ENCODE results near the gene LIPT1.
A peak's percentile ranks its signal among the peaks of the same experiment; 100 is the strongest.
"Not testable (repeated sequence)": the region's sequence is repeated elsewhere in the genome, so short reads cannot be mapped to it uniquely, and the experiment has no call there.

The LIPT1 gene

DNA sequence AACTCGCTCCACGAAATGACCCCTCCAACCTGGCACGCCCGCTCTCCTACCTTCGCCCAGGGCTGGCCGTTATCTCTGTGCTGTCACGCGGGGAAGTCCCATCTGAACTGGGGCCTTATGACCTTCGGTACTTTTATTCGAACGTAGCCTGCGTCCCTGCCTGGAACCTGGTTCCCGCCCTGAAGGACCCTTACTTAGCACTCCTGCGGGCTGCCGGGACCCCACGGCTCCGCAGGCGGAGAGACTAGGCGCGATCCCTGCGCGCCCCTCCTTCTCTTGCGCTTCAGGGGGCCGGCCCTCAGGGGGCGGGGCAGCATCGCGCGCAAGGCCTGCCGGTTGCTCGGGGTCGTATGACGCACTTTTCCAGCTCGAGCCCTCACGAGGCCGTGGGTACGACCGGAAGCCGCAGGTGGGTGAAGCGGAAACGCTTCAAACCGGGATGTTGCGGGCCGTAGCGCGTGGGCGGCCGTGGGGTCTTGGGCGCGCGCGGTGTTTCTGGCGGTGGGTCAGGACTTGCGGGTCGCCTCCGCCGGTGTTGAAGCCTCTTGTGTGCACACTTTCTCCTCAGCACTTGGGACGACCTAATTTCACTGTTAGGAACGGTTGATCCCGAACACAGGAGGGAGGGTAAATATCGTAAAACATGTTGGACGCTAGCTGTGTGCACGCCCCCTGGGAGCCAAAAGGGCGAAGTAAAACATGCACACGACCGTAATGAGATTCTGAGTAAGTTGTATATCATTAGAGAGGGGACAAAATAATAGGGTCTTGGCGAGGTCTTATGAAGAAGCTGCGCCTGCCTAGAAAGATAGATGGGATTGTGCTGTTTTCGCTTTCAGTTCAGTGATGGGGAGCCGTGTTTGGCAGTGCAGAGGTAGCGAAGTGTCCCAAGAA, at the start of gene LIPT1, which contains the start of gene TSGA10:
Gene LIPT1, plus strand, starts transcription at position 325 of the 894 bp plus-strand sequence. CDS start 6,991 bp downstream, outside the sequence.
Gene TSGA10, minus strand, starts transcription at position 300 of the 894 bp plus-strand sequence. CDS start 45,503 bp downstream, outside the sequence.
- DNase-seq: peak; percentile 90

DNA sequence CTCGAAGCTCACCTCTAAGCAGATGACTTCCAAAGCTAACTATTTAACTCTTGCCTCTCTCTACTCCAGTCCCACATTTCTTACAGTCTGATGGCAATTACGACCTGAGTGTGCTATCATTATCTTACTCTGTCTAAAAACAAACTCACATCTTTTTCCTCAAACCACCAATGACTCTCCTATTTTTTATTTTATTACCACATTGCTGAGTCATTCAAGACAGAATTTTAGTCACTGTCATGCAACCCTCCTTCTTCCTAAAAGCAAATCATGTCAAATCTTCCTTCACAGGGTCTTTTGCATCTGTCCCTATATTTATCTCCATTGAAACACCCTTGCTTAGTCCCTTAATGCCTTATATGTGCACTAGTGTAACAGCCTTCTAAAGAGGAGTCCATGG, 47.9 kb upstream of the LIPT1 start:
- no peak for DNase-seq

DNA sequence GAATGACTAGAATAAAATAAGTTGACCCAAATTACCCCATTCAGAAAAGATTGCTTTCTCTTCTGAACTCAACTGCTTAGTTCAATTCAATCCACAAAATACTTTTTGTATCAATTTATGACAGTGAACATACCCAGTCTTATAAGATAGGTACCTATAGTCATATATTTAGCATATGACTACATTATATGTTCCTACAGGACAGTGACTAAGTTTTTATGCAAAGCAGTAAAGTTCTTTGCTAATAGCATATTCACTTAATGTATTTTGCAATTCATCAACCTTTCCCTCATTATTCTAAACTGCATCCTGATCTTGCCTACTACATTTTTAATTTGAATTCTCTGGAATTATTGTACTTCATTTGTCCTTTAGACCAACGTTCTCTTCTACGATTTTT, 43.5 kb upstream of the LIPT1 start:
- no peak for DNase-seq

DNA sequence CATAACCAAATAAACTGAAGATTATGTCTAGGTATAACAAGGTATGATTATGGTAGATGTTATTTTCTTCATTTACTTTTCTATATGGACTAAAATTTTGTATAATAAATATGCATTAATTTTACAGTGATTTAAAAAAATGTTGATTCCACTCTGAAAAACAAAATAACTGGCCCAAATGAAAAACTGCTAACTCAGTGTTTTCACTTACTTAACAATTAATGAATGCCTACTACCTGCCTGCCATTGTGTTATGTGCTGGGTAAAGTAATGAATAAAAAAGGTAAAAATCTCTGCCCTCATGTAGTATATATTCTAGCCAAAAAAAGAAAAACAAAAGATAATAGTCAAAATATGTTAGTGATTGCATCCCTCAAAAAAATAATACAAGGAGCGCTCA, 42.8 kb upstream of the LIPT1 start:
- no peak for DNase-seq

DNA sequence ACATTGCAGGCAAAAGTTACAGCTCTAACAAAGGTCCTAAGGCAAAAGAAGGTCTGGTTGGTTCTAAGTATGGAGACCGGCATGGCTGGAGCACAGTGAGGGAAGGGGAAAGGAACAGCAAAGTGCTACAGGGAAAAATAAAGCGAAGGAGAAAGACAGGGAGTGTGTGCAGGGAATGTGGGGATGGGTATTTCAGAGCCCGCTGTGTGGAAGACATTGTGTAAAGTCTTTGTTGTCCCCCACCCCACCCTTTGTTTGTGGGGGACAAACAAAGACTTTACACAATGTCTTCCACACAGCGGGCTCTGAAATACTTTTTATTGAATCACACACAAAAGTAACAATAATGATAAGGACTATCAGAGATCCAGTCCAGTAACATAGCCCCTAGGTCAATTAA, 42.1 kb upstream of the LIPT1 start:
- DNase-seq: no peak

DNA sequence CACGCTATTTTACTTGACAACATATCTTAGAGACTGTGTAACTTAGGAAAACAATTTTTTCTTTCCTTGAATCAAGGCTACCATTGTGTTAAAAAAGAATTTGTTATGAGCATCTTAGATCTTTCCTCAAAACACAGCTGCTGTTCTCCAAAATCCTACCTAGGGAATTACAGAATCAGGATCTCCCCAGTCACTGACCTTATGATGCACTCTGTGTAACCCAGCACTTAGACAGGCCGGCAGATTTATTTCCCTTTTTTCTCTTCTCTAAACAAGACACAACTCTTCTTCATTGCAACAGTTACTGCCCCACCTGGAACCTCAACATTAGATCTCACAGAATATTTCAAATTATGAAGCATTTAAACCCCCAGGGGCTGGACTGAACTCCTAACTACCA, 26.8 kb upstream of the LIPT1 start:
- DNase-seq: no peak

DNA sequence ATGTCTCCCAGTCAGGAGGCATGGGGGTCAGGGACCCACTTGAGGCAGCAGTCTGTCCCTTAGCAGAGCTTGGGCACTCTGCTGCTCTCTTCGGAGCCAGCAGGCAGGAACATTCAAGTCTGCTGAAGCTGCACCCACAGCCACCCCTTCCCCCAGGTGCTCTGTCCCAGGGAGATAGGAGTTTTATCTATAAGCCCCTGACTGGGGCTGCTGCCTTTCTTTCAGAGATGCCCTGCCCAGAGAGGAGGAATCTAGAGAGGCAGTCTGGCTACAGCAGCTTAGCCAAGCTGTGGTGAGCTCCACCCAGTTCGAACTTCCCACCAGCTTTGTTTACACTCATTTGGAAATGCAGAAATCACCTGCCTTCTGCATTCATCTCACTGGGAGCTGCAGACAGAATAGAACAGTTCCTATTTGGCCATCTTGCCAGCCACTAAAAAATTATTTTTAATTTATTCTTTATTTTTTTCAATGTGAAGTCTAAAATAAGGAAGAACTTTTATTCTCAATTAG, 19.7 kb upstream of the LIPT1 start:
- DNase-seq: not testable (repeated sequence)

DNA sequence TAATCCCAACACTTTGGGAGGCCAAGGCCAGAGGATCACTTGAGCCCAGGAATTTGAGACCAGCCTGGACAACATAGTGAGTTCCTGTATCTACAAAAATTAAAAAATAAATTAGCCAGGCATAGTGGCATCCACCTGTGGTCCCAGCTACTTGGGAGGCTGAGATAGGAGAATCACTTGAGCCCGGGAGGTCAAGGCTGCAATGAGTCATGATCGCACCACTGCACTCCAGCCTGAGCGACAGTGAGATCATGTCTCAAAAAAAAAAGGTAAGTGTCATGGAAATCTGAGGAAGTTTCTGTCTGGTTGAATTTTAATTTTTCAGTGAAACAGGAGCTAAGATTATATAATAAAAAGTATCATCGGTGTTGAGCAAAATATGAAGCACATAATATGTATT, 15.8 kb upstream of the LIPT1 start:
- DNase-seq: no peak

DNA sequence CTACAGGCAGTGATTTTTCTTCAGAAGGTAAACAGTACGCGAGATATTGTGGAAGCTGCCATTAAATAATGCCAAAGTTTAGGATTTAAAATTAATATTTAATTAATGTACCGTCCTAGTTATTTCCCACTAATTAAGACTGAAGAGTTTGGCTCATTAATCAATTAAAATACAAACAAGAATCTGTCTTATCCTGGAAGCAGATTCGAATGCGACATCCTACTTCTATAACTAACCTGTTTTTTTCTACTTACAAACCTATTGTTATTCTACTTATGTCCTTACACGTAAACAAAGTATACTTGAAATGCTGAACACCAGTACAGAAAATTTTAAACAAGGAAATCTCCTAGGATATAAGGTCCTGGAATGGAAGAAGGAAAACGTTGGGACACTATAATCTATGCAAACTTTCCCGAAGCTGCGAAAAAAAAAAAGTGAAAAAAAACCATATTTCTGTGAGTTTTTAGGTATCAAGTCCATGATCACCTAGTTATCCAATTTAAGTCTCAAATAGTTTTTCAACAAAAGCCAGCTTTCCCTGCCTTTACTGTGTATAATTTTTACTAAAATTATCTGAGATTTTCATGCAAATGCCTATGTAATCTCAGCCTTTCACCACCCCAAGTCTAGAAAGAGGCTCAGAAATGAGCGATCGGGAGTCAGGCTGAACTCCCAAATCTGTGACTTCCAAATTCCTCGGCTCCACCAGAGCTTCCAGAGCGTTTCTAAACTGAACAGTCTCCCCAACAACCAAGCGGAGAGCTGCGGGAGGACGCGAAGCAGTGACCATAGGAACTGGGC, 14.5 kb upstream of the LIPT1 start:
- DNase-seq: no peak

DNA sequence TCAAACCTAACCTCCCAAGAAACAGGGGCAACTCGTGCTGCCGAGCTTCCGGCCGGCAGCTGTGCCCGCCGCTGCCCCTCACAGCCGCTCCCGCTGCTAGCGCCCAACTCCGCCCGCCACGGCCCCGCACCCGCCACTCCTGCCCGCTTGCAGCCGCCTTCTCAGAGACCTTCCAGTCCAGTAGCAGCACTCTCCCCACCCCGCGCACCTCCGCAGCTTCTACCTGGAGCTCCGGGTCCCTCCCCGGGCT, 14.0 kb upstream of the LIPT1 start:
- DNase-seq: no peak

DNA sequence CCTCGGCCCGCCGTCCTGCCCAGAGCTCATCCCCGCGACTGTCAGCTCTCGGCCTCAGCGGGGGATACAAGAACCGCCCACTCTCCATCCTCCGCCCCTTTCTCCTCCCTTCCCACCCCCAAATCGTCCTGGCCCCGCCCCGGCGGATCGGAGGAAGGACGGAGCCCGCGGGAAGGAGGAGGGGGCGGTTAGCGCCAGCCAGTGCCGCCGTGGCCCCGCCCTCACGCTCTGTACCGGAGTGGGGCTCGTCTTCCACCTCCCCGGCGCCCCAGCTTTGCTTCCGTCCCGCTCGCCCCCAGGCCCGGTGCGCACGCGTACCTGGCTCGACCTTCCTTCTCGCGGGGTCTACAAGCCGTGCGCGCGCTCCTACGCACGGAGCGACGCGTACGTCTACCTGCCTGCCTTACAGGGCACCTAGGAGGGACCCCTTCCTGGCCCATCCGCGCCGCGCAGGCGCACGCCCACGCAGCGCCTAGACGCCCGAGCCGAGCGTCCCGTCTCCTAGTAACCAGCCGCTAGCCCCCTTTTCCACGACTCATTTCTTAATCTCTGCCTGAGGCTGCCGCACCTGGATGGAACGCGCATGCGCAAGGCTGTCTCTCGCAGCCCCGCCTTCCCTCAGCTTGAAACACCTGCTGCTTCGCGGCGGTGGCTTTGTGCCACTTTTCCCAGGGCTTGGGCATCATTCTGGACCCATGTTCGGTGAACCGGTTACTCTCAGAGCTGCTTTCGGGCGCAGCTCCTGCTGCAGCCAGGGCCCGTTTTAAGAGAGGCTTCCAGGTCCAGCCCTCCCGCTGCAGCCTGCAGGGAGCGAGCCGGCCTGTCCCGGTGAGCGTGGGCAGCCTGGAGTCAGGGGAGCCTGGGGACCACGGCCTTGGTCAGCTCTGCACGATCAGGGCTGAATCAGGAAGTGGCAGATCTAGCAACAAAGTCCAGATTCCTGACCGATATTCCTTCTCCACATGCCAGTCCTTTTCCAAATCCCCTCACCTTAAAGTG, 13.4 kb upstream of the LIPT1 start, which contains the start of gene C2orf15:
Gene C2orf15, plus strand, starts transcription at position 598 of the 999 bp plus-strand sequence. CDS start 8,852 bp downstream, outside the sequence.
- DNase-seq: peak; percentile 98

DNA sequence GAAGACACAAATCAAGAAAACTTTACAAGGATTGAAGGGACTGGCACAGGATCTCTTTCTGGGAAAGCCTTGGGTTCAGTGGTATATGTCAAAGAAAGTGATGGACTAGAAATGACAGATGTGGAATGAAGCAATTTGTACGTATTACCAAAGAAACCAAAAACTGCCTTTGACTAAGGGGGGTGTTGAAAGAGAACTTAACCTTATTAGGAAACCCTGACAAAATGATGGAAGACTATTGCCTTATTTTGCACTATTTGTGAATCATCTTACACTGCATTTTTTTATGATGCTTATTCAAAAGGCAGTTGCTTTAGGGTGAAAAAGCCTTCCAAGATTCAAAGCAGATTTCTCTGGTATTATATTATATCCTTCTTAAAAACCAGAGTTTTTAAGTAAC, 4.1 kb upstream of the LIPT1 start:
- no peak for DNase-seq

DNA sequence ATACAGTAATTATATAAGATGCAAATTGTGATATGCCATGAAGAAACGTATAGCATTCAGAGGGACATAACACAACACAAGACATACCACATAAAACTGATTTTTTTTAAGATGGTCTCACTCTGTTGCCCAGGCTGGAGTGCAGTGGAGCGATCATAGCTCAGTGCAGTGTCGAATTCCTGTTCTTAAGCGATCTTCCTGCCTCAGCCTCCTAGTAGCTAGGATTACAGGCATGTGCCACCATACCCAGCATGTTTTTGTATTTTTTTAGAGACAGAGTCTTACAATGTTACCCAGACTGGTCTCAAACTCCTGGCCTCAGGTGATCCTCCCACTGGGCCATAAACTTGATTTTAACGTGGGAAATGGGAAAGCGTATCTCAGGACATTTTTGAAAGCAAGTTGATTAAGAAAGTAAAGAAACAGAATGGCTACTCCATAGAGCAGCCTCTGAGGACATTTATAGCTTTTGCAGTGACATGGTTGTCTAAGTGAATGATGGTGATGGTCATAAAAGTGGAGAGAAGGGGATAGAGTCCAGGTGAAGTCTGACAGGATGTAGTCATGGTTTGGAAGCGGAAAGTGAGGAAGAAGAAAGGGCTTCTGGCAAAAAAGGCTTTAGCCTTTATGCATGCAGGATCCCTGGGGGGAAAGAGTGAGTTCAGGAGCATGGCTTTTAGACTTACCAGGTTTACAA, 2.4 kb upstream of the LIPT1 start:
- DNase-seq: no peak

DNA sequence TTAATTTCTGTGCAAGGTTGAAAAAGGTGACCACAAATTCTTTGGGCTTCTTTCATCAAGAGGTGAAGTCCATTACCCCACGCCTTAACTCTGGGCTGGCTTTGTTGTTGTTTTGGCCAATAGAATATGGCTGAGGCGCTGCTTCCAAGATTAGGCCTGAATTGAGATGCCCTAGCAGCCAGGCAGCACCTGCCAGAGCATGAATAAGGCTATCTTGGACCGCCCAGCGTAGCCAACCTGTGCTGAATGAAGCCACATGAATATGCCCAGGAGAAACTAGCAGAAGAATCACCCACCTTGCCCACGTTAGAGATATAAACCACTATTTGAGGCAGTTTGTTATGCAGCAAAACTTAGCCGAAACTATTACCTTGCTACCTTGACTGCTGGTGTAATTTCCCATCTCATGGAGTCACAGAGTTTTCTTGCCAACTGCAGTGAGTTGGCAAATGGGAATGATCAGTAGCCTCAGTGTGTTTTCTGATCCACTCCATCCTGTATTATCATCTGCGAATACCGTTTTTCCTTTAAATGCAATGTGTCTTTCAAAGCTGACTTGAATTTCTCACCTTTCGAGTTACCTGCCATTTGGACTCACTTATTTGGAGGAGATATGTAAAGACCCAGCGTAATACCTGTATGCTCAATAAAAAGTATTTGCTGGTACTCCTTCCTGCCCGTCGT, 704 bp upstream of the LIPT1 start:
- no peak for DNase-seq

DNA sequence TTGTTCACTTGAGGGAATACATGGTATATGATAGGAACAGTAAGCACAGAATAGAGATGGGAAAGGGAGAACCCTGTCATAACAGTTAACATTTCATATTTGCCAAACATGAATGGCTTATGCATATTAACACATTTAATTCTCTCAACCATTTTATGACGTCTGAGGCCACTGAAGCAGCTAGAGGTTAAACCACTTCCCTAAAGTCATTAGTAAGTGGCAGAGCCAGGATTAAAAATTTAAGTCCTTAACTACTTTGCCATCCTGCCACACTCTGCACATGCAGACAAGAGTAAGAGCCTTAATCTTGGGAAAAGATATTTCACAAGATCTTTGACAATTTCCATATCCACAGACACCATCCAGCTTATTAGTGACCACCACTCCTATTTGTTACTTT, 2.1 kb downstream of the LIPT1 start:
- no peak for DNase-seq

DNA sequence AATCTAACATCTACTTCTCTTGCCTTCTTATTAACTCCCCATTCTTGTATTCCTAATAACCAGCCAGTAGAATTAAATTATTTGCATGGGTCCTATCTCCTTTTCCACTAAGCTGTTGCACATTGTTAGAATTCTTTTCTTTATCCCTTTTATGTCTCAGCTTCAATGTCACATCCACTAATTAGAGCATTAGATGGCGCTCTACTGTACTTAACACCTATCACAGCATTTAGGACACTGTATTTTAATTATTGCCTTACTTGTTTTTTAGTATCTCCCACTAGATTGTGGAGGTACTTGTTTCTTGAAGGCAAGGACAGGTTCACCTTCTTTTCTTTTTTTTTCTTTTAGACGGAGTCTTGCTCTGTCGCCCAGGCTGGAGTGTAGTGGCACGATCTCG, 3.8 kb downstream of the LIPT1 start:
- no peak for DNase-seq

DNA sequence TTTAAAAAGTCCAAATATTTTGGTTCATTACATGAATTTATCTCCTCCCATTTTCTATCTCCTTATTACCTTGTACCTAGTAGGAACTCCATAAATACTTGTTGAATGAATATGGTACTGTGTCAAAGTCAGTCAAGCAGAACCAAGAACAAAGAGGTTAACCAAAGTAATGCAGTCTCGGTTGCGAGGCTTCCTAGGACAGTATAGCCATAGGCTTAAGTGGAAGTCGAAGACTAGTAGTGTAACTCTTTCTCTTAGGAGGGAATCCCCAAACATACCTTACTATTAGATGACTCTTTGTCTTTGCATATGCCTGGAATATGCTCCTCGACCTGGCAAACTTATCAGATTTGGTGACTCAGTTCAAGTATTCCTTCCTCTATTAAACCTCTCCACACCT, 4.8 kb downstream of the LIPT1 start:
- DNase-seq: no peak

DNA sequence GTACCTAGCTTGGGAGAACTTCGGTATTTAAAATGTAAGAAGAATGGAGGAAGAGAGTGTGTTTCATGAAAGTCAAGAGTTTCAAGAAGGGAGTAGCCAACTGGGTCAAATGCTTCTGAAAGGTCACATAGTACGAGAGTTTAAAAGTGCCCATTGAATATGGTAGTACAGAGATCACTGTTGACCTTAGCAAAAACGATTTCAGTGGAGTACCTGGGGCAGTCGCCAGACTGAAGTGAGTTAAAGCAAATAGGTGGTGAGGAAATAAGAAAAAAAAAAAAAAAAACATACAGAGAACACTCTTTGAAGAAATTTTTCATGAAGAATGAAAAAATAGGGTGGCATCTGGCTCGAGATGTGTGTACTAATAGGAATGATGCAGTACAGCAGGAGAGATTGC, 11.5 kb downstream of the LIPT1 start:
- DNase-seq: no peak

DNA sequence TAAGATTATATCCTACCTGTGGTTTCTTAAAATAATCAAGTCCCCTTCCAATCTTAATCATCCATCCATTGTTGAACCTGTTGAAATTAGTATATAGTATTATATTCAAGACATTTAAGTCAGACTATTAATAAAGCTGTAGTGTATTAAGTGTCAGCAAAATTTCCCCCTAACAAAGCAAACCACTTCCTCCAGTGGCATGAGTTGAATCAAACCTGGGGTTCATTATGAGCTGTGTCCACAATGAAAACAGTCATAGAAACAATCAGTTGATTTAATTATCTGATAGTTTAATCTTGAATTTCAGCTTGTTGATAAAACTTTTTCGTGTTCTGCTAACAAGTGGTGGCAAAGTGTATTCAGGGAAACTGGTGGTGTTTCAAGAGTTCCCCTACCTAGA, 14.8 kb downstream of the LIPT1 start:
- no peak for DNase-seq

DNA sequence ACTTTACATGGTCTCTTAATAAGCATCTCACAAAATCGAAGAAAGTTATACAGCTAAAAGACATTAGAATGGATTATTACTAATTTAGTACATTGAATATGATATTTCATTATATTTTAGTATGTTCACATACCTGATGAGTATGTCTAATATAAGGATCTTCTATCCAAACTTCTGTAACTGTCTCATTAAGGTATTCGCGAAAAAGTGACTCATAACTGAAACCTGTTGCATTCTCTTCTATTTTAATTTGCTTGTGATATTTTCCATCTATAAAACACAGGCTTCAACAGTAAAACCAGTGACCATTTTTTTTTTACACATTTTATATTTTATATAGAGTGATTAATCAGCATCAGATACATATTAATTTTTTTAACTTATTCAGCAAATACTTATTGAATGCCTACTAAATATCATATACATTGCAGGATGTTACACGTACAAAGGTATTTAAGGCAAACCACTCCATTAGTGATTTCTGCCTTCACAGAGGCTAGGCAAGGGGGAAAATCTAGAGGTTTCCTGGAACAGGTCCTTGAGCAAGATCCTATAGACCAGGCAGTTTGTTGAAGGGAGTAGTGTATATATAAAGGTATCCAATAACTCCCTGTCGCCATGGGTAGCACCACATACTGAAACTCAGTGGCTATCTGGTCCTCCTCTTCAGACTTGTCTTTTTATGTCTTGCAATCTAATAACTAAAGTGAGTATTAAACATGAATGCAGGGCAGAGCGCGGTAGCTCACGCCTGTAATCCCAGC, 16.8 kb downstream of the LIPT1 start:
- DNase-seq: no peak

All from activated T-cell treated with anti-CD3 and anti-CD28 coated beads, Interleukin-2, amount 50 U/mL, for 1 hour (primary cell).